GM18868 (cell line): ENCODE results near the gene ZNF529.

Experiments
- ATAC-seq: cut with Tn5 transposase; IDR thresholded peaks from one replicate; pipeline ENCODE4 v1.9.1; 2021; ENCODE audit warnings: mild to moderate bottlenecking, moderate library complexity; ENCODE audit not compliant: unreplicated experiment

The ZNF529 gene

DNA sequence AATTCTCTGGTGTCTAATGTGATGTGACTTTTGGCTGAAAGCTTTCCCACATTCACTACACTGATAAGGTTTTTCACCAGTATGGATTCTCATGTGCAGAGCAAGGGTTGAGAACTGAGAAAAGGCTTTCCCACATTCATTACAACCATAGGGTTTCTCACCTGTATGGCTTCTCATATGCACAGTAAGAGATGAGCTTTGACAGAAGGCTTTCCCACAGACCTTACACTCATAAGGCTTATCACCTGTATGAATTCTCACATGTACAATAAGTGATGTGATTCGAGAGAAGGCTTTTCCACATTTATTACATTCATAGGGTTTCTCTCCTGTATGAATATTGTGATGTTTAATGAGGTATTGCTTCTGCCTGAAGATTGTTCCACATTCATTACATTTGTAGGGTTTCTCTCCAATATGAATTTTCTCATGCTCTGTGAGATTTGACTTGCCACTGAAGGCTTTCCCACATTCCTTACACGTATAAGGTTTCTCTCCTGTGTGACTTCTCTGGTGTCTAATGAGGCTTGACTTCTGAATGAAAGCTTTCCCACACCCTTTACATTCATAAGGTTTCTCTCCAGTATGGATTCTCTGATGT, 59.0 kb downstream of the ZNF529 start:
- ATAC-seq: no peak

DNA sequence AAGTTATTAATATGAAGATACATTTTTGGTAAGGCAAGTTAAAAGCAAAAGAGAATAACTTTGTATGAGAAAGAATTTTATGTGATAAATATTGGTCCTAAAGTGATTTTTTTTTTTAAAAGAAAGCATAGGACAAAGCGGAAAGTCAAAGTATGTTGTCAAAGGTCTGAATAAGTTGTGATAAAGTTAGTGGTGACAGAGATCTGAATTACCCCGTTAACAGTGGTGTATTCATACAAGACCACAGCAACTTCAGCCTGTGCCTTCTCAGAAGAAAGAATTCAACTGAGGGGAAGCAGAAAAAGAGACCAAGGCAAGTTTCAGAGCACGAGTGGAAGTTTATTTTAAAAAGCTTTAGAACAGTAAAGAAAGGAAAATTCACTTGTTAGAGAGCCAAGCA, 64.8 kb downstream of the ZNF529 start:
- ATAC-seq: no peak

DNA sequence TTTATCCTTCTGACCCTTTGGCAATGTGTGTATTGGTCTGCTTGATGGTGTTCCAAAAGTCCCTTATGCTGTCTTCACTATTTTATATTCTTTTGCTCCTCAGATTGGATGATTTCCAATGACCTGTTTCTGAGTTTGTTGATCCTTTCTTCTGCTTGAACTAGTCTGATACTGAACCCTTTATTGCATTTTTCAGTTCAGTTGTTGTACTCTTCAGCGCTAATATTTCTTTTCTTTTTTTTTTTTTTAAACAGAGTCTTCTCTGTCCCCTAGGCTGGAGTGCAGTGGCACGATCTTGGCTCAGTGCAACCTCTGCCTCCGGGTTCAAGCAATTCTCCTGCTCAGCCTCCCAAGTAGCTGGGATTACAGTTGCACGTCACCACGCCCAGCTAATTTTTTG, 71.1 kb downstream of the ZNF529 start:
- ATAC-seq: no peak

DNA sequence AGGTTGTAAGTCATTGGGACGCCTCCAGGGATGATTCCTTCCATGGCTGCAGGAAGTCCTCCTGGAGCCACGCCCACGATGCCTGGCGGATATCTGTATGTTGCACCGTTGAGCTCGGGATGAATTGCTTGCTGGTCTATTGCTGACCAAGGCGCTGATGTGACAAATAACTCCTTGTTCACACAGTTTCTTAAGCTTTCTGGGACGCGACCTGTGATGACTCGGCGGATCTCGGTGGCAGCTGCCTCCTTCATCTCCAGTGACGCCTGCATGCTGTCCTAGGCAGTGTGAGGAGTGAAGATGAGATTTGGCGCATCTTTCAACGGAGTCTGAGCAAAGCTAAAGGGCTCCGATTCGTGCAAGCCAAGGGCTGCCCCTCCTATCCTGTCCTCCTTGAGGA, 76.1 kb downstream of the ZNF529 start:
- no peak for ATAC-seq
